COR-L47 (cell line): Measurements from ENCODE around the gene ADORA1.

Source experiments
- DNase-seq: peaks from one replicate; lab custom pipeline; 2025; lab: John Stamatoyannopoulos, UW

The ADORA1 gene

DNA sequence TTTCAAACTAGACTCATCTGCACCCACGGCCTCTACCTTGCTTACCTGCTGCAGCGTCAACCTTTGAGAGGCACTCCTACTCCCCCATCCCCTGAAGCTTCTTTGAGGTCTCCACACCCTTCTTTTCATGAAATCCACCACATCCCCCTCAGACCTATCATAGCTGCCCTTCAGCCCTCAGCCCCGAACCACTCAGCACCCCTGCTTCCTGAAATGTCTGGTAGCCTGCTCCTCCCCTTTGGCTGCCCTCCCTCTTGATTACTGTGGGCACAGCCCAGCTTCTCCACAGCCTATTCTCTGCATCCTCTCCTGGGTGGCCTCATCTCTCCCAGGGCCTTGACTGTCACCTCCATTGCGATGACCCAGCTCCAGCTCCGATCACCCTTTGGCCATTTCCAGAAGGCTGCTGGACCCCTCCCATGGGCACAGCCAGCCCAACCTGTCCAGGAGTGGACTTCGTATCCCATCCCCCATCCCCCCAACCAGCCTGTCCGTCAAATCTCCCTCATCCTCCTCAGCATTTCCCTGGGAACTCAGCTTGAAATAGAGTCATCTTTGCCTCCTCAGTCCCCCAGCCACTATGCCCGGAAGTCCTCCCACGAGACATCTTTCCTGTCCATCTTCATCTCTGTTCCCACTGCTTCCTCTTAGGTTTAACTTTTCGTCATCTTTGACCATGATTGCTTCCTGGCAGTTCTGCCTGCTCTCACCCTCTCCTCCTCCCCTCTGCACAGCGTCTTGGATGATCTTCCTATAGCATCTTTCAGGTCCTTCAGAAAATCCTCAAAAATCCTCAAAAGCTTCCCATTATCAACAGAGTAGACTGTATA is 6.1 kb upstream of the ADORA1 start:
- no peak for DNase-seq

GRCh38 chr1:203122159-203122558 is 5.4 kb upstream of the ADORA1 start:
- no peak for DNase-seq

DNA sequence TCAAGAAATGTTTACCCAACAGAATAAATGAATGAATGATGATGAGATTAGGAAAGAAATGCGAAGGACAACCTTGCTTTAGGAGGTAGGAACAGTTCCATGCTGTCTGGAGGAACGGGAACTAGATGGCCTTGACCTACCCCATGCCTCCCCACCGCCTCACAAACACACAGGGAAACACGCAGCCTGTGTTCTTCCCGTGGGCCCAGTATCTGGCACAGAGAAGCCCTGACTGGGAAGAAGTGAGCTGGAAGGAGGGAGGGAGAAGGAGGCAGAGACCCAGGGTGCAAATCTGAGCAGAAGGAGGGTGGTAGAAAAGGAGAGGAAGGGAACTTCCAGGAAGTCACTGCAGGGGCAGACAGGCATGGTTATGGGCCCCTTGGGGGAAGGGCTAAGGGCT is 3.5 kb upstream of the ADORA1 start:
- no peak for DNase-seq

GRCh38 chr1:203124546-203125317 is 2.8 kb upstream of the ADORA1 start:
- no peak for DNase-seq

DNA sequence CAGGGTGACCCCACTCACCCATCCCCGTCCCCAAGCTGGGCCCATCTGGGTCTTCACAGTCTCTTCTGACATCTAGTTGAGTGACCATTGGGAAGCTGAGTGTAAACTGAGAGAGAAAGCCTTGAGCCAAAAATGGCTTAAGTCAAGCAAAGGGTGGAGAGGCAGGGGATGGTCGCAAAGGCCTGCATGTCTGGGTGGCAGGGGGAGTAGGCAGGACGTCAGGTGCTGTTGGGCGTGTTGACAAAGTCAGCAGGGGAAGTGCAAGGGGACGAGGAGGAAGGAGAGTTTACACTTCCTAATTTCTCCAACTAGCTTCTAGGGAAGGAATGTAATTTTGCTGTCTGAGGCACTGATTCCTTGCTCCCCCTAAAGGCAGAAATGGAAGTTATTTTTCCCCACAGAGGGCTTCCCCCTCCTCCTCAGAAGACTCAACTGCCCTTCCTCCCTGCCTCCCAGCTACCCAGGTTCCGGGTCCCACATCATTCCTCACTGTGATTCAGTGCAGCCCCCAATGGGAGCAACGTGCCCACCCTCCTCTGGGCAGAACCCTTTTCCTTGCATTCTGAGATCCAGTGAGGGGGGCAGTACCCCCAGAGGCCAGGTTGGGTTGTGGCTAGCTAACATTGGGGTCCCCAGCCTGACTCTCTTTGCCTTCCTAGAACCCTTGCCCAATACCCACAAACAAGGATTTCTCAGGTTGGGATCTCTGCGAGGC is 1.2 kb upstream of the ADORA1 start:
- DNase-seq = no peak

- no peak for DNase-seq
These were observed 460 bp upstream of the ADORA1 start for GRCh38 chr1:203126866-203127665.

DNA sequence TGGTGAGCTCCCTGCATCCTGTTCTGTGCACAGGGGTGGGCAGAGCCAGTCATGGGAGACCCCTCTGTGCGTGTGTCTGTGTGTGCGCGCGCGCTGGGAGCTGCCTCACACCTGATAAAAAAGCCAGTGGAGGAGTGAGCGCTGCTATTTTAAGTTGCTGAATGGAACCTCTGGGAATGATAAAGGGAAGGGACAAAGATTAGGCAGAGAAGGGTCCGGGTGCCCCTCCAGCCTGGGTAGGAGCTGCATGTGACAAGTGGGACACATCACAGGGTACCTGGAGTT is 847 bp downstream of the ADORA1 start:
- no peak for DNase-seq

GRCh38 chr1:203128716-203129500 is 1.4 kb downstream of the ADORA1 start:
- no peak for DNase-seq

DNA sequence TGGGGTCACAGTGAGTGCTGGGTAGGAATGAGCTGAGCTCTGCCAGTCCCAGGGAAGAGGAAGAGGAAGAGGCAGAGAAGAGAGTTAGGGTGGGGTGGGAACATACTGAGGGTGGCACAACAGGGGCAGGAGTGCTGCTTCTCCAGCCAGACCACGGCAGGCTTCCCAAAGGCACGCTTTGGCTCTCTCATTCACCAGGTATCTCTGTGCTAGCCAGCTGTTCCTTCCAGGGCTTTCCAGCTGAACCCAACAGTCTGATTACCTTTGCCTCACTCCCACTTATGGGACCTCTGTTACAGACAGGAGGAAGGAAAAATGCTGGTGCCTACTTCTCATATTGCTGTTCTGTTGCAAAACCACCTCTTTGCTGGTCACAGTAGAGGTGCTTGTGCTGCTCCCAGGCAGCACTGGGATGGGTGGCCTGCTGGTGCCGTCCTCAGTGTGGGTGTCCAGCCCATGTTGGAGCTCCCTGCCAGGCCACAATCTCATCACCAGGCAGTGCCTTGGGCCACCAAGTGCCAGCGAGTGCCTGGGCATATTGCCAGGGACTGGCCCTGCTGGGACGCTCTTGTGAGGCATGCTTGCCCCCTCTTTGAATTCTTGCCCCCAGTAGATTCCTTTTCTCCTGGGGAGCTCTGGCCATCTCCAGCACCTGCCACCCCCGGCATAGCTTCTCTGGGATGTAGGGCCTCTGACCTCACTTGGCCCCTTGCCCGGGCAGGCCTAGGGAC is 2.1 kb downstream of the ADORA1 start:
- peak; percentile 66 for DNase-seq

- no peak for DNase-seq
These were observed 2.9 kb downstream of the ADORA1 start for GRCh38 chr1:203130358-203130985.

DNA sequence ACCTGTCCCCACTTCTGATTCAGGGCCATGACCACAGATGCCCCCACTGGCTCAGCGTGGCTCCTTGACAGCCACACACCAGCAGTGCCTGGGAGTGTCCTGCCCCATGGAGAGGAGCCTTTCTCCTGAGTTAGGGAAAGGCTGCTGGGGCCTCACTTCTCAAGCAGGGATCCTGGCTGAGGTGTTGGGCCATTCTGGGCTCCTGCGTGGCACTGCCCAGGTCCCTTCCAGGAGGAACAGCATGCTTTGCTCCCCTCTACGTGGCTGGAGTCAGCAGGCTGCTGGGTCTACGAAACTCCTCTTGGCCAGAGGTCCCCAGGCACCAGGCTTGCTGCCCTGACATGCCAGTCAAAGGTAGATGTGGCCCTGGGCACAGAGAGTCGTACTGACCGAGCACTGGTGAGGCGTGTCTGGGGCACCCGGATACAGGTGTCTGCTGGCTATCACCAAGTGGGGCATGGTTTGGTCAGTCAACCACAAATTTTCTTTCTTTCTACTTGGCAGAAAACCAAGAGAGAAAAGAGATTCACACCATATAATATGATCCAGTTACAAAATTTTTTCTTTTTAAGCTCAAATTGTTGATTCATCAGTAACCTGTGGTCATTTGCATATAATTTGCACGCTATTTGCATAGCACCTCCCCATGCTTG is 4.1 kb downstream of the ADORA1 start:
- no peak for DNase-seq

DNA sequence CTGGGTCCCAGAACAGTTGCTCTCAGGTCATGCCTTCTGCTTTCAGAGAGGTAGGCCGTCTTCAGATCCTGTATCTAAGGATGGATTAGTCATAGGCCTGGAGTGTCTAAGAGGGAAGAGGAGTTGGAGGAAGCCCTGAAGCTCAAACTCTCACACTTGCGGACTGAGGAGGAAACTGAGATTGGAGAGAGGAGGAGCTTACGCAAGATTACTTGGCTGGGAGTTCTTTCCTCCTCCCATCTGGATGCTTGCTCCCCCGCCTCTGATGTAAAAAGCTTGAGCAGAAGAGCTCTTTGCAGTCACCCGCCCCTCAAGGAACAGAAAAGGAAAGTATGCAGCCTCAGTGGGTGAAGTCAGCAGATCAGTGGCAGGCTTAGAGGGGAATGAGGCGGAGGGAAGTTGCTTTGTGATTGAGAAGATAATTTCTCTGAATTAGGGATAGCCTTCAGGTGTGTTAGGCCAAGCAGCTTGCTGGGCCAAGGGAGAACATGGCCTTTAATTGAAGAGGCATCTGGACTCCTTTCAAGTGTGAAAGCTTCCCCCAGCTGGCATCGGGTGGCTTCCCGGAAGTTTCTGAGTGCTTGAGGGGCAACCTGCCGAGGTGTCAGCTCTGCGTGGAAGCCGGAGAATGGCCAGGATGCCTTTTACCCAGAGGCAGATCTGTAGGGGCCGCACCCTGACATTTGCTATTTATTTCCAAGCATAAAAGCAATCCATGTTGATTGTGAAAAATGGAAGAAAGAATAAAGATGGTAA is 6.6 kb downstream of the ADORA1 start:
- DNase-seq = no peak

DNA sequence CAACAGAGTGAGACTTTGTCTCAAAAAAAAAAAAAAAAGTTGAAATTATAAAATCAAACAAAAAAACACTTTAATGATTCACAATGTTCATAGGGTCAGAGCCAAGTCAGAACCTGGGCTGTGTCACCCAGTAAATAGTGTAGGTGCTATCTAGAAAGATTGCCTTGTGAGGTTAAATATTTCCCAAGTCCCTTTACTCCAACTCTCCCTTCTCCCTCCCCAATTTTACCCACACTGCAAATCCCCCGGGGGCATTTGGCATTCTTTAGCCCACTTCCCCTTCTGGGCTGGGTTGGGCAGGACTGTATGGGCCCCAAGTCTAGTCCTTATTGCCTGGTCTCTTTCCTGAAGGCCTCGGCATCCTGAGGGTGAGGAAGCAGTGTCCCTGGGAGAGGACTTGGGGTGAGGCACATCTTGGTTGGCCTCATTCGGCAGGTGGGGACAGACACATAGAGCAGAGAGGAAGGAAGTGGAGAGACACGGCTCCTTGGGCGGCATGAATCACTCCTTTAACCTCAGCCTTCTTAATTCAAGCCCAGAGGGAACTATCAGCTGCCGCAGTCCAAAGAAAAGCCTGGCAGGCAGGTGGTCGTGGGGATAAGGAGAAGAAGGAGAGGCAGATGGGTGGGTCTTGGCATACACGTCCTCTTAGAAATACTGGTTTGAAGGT is 8.2 kb downstream of the ADORA1 start:
- no peak for DNase-seq

DNA sequence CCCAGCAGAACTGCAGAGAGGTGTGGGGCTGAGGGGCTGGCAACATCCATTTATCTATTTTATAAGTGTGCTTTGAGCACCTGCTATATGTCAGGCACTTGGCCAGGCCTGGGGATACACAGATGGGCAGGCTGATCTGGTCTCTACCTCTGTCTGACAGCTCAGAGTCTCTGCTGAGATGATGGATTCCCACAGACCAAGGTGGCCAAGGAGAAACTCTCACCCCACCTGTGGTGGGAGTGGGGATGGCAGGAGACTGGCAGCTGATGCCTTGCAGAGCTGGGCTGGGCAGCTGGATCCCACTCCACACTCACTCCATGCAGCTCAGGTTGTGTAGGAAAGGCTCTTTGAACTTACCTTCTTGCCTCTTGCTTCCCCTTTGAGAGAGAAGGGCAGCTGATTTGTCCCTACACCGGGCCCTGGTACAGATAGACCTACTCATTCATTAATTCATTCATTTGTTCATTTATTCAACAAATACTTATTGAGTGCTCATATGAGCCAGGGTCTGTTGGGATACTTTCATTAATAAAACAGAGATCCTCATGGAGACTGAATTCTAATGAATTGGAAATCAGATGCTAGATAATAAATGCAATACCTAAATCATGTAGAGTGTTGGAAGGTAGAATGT is 9.0 kb downstream of the ADORA1 start:
- no peak for DNase-seq

DNA sequence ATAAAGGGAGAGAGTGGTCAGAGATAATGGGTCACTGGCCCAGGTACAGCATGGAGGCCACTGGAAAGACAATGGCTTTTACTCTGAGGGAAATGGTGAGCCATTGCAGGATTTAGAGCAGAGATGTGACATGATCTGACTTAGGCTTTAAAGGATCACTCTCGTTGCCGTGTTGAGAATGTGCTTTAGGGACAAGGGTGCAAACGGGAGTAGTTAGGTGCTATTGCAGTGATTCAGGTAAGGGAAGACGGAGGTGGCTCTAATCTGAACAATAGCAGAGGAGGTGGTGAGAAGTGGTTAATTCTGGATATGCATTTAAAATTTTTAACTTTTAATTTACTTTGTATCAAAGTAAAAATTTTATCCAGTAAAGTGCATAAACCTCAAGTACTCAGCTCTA is 9.8 kb downstream of the ADORA1 start:
- DNase-seq = no peak

DNA sequence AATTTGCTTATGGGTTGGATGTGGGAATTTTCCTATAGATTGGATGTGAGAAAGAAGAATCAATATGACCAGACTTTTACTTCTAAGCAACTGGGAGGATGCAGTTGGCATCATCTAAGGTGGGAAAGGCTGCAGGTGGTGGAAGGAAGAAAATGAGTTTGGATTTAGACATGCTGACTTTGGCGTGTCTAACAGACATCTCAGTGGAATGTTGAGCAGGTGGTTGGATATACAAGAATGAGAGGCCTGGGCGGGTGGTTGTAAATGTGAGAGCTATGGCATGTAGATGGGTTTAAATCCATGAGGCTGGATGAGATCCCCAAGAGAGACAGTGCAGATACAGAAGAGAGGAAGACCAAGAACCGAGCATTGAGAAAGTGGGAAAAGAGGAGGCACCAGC is 10.5 kb downstream of the ADORA1 start:
- DNase-seq = no peak

GRCh38 chr1:203139976-203140475 is 12.5 kb downstream of the ADORA1 start:
- no peak for DNase-seq
